GM18499 (cell line): ENCODE measurements around the gene CCNB1.
"Not testable (repeated sequence)": the region's sequence is repeated elsewhere in the genome, so short reads cannot be mapped to it uniquely, and the experiment has no call there.

Source experiments
- ATAC-seq: cut with Tn5 transposase; IDR thresholded peaks from one replicate; pipeline ENCODE4 v1.9.1; 2021; ENCODE audit warnings: moderate number of reproducible peaks; ENCODE audit not compliant: insufficient read depth, unreplicated experiment

CCNB1 gene

DNA sequence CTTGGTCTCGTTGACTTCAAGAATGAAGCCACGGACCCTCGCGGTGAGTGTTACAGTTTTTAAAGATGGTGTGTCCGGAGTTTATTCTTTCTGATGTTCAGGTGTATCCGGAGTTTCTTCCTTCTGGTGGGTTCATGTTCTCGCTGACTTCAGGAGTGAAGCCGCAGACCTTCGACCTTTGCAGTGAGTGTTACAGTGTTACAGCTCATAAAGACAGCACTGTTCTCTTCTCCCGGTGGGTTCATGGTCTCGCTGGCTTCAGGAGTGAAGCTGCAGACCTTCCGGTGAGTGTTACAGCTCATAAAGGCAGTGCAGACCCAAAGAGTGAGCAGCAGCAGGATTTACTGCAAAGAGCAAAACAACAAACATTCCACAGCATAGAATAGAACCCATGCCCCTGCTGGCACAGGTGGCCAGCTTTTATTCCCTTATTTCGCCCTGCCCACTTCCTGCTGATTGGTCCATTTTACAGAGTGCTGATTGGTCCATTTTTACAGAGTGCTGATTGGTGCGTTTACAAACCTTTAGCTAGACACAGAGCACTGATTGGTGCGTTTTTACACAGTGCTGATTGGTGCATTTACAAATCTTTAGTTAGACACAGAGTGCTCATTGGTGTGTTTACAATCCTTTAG lies 14.8 kb downstream of the CCNB1 start:
- not testable (repeated sequence) for ATAC-seq

DNA sequence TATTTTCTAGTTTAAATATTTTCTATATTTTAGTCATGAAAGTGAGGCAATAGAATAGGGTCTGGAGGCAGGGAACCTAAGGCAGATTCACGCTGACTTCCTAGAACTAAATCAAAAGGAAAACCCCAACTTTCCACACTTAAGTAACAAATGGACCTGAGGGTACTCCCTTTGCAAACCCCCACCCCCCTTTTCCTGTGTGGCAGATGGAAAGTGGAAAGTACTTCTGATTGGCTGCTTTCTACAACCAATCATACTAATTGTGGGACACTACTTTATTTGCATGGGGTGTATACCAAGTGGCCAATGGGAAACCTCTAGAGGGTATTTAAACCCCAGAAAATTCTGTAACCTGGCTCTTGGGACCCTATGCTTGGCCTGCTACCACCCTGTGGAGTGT lies 17.7 kb downstream of the CCNB1 start:
- no peak for ATAC-seq

DNA sequence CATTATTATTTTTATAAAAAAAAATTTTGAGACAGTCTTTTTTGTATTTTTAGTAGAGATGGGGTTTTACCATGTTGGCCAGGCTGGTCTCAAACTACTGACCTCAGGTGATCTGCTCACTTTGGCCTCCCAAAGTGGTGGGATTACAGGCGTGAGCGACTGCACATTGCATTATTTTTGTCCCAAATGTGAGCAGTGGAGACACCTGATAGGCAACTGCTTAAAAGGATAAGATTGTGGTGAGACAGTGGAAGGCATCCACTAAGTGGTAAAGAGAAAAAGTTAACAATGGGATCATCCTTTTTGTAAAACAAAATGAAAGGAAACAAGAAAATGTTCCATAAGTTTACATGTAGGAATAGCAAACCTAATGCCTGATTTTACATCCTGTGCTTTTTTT lies 20.4 kb downstream of the CCNB1 start:
- ATAC-seq: no peak

DNA sequence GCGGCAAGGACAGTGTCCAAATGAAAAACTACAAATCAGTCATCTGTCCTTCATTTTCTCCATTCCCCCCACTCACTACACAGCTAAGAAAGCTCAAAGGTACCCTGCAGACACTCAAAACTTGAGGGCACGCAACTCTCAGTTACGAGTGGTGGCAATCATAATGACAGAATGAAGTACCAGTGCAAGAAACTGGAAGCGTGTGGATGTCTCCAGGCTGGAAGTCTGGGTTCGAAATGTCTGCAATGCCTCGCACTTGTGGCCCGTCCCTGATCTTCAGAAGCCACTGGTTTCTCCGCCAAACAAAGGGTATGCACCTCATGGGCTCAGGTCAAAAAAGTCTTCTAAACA lies 21.8 kb downstream of the CCNB1 start:
- no peak for ATAC-seq

DNA sequence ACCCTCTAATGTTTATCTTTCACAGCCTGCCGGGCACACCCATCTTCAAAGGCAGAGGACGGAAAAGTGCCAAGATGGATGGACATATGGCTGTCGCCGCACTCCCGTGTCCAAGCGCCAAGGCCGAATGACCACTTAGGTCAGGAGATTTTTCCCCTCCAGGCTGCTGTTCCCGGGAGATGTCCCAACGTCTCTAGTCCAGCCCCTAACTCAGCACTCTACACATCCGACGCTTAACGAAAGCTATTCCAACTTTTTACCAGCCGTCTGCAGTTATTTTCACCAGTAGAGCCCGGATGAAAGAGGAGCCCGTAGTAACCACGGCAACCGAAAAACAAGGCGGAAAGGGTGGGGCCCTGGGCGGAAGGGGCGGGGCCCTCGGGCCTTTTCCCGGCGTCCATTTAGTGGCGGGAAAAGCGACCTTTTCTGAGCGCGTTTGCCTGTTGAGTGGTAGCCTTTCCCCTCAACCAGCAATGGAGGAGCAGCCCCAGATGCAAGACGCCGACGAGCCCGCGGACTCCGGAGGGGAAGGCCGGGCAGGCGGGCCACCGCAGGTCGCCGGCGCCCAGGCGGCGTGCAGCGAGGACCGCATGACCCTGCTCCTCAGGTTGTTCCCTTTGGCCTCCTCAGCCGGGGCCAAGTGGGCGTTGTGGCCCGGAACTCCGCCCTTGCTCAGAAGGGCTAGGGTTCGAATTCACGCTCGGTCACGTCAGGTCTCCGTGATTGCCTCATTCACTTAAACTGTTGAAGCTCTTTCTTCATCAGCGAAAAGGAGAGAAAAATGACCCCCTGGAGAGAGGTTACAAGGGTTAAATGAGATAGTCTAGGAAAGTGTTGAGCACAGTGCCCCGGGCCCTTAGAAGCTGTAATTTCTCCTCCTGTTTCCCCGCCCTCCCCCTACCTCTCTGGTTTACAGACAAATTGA lies 22.5 kb downstream of the CCNB1 start, which contains the start of gene CENPH:
CENPH (plus strand) TSS at position 422 of the 925 bp plus-strand sequence; CDS start at position 474, 52 bp downstream.
- ATAC-seq: peak; percentile 56

GRCh38 chr5:69202497-69202896 lies 35.5 kb downstream of the CCNB1 start:
- no peak for ATAC-seq

DNA sequence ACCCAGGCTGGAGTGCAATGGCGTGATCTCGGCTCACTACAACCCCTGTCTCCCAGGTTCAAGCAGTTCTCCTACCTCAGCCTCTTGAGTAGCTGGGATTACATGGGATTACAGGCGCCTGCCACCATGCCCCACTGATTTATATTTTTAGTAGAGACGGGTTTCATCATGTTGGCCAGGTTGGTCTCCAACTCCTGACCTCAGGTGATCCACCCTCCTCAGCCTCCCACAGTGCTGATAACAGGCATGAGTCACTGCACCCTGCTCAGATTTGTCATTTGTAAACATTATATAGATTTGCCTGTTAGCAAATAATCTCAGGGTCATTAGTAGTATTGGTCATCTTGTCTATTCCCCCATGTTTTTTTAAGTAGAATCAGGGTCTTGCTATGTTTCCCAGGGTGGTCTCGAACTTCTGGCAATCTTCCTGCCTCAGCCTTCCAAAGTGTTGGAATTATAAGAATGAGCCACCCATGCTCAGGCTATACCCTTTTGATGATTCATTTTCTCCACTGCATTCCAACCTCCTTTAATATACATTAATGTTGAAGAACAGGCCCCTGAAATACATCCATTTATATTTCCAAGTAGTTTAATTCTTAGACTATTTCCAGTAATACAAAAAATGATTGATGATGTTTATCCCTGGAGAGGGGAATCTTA lies 39.7 kb downstream of the CCNB1 start:
- ATAC-seq: no peak

DNA sequence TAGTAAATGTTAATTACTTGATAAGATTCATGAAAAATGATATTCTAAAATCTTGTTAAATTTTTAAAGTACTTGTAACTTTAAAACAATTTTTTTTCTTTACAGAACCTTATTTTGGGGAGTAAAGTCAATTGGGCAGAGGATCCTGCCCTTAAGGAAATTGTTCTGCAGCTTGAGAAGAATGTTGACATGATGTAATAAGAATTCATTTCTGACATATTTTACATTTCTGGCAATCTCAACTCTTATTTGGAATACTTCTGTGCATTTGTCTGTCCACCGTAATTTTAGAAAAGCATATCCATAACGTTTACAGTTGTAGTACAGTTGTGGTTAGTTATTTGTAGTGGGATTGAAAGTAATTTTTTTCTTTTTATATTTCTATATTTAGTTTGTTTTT lies 42.7 kb downstream of the CCNB1 start:
- no peak for ATAC-seq

- ATAC-seq: no peak
These were observed 44.2 kb downstream of the CCNB1 start for GRCh38 chr5:69211200-69211599.

- ATAC-seq: no peak
These were observed 45.1 kb downstream of the CCNB1 start for GRCh38 chr5:69212022-69212421.

DNA sequence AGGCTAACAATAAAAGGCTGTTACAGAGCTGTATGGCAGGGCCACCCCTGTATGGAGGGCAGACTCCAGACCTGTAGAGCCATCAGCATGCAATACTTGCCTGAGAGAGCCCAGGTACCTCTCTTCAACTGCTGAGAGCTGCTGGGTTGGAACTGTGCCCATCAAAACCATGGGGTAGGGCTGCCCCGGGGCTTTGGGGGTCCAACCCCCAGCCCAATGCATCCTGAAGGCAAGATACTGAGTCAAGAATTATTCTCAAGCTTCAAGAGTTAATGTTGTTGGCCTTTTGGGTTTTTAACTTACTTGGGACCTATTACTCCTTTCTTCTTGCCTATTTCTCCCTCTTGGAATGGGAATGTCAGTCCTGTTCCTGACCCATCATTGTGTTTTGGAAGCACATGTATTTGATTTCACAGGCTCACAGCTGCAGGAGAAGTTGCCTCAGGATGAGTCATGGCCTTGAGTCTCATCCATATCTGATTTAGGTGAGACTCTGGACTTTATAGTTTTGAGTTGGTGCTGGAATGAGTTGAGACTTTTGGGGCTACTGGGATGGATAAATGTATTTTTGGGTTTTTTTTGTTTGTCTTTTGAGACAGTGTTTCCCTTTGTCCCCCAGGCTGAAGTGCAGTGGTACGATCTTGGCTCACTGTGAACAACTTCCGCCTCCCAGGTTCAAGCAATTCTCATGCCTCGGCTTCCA lies 46.7 kb downstream of the CCNB1 start:
- no peak for ATAC-seq

DNA sequence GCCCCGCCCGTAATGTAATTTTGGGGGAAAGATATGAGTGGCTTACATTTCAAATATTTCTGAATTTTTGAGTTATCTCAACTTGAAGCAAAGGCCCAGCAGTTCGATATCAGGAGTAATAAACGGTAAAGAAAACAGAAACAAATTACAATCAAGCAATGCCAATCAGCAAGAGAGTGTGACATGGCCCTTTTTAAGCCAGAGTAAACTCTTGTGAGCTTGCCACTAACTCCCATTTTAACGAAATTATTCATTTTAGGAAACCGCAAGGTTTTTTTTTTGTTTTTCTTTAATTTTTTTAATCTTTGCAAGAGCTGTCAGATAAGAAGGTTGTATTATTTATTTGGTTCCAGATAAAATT lies 50.2 kb downstream of the CCNB1 start:
- no peak for ATAC-seq

GRCh38 chr5:69217548-69218526 lies 50.9 kb downstream of the CCNB1 start:
- peak; percentile 61 for ATAC-seq

GRCh38 chr5:69219939-69220338 lies 53.0 kb downstream of the CCNB1 start:
- ATAC-seq: no peak

DNA sequence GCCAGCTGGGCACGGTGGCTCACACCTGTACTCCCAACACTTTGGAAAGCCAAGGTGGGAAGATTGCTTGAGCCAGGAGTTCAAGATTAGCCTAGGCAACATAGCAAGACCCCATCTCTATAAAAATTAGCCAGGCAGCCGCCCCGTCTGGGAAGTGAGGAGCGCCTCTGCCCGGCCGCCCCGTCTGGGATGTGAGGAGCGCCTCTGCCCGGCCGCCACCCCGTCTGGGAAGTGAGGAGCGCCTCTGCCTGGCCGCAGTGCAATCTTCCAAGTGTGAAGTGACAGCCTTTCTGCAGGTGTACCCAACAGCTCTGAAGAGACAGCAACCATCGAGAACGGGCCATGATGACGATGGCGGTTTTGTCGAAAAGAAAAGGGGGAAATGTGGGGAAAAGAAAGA lies 53.4 kb downstream of the CCNB1 start:
- not testable (repeated sequence) for ATAC-seq

DNA sequence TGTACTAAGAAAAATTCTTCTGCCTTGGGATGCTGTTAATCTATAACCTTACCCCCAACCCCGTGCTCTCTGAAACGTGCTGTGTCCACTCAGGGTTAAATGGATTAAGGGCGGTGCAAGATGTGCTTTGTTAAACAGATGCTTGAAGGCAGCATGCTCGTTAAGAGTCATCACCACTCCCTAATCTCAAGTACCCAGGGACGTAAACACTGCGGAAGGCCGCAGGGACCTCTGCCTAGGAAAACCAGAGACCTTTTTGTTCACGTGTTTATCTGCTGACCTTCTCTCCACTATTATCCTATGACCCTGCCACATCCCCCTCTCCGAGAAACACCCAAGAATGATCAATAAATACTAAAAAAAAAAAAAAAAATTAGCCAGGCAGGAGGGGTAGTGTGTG lies 53.9 kb downstream of the CCNB1 start:
- ATAC-seq: not testable (repeated sequence)

GRCh38 chr5:69224520-69224919 lies 57.6 kb downstream of the CCNB1 start:
- no peak for ATAC-seq

DNA sequence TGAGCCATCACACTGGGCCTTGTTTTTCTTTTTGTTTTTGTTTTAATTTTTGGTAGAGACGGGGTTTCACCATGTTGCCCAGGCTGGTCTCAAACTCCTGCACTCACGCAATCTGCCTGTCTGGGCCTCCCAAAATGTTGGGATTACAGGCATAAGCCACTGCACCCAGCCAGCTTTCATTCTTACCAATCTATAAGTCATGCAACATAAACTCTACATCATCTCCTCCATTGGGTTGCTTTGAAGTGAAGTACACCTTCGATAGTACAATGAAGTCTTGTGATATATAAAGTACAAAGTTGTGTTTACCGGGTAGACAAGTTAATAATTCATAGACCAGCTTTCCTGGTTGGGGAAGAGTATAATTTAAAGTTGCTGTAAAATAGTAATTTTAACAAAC lies 58.9 kb downstream of the CCNB1 start:
- ATAC-seq: no peak
